ENCODE results near the gene CAMK4. TPM values are rescaled to one million over a fixed set of nuclear protein-coding genes. Genes with fewer than 3 reads are reported as not detected.

The CAMK4 gene
- total and polyA plus RNA-seq, 2 experiments from 2014 or later, result 4.2 to 7.3 TPM

DNA sequence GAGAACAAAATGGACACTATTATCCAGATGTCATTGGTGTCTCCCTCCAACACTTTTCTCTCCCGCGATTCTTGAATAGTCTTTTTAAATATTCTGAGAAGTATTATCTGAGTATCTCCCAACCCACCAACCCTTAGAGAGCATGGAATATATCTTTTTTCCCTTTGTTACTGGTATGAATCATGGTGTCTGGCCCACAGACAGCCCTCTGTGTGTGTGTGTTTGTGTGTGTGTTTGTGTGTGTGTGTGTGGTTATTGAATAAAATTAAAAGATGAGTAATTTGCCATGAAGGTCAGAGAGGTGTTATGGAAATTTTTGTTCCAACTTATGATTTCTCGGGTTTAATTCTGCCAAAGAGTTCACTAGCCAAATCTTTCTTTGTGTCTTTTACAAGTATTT, 47.7 kb downstream of the CAMK4 start:
- no peak for DNase-seq (ENCODE audit: low spot score)
- Histone ChIP-seq H3K27me3 (ENCODE audit: insufficient read depth) (no peaks in the 10 kb centered on the region), H3K4me3 (no peak overlapping the region), H3K9me2 (ENCODE audit: insufficient read depth) (no peaks in the 10 kb centered on the region), H3K36me3 (ENCODE audit: insufficient read depth) (no peaks in the 10 kb centered on the region), H3K4me2 (no peak overlapping the region), H4K20me1 (replicated peaks; ENCODE audit: insufficient read depth) (no peaks in the 10 kb centered on the region), H3K4me1 (ENCODE audit: insufficient read depth) (no peaks in the 10 kb centered on the region), H3K79me2 (replicated peaks; ENCODE audit: insufficient read depth) (no peaks in the 10 kb centered on the region), H2AFZ (no peak overlapping the region), H3K27ac (ENCODE audit: low read depth) (no peak overlapping the region), H3F3A (replicated peaks; ENCODE audit: low read depth) (no peaks in the 10 kb centered on the region)
- no peaks in the 10 kb centered on the region for H3K27me3 Mint-ChIP-seq (ENCODE audit: insufficient read depth, low read depth, poor library complexity)
- H3K4me1 Mint-ChIP-seq, result no peaks in the 10 kb centered on the region
- no peak overlapping the region for H3K4me3 Mint-ChIP-seq
- no peaks in the 10 kb centered on the region for H3K36me3 Mint-ChIP-seq (ENCODE audit: low read depth)
- no peak overlapping the region for H3K27ac Mint-ChIP-seq
- no peak for TF ChIP-seq EZH2phosphoT487 (IDR thresholded peaks at IDR 0.05; ENCODE audit: unreplicated experiment)
- no peak for TF ChIP-seq ZNF114 (CRISPR knock-in tag; IDR thresholded peaks at IDR 0.05)
- TF ChIP-seq ZNF331 (CRISPR knock-in tag; IDR thresholded peaks at IDR 0.05; ENCODE audit: low read depth), result no peak
- ATAC-seq, result no peak
- no peaks in the 10 kb centered on the region for H3K9me3 Mint-ChIP-seq

DNA sequence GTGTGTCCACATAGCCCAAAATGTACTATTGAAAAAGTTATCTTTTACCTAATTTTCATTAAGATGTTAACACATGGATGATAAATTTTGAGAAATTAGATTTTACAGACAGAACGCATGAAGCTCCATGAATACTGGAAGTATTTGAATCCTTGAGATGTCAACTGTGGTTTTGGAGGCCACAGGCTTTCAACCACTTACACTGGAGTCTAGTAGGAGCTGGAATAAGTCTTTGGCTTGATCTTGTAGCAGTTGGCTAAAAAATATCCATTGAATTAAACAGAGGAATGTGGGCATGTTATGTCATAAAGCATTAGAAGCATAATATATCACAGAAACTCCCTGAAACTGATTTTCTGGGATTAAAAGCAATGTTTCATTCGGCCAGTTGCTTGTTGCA, 52.9 kb downstream of the CAMK4 start:
- no peak overlapping the region for H3K4me3 Mint-ChIP-seq
- no peaks in the 10 kb centered on the region for H3K27me3 Mint-ChIP-seq (ENCODE audit: insufficient read depth, low read depth, poor library complexity)
- Histone ChIP-seq H3K79me2 (replicated peaks; ENCODE audit: insufficient read depth) (no peaks in the 10 kb centered on the region), H2AFZ (no peak overlapping the region), H3K36me3 (ENCODE audit: insufficient read depth) (no peaks in the 10 kb centered on the region), H3F3A (replicated peaks; ENCODE audit: low read depth) (no peaks in the 10 kb centered on the region), H3K4me2 (no peak overlapping the region), H3K9me2 (ENCODE audit: insufficient read depth) (no peaks in the 10 kb centered on the region), H3K4me3 (no peak overlapping the region), H4K20me1 (replicated peaks; ENCODE audit: insufficient read depth) (no peaks in the 10 kb centered on the region), H3K27me3 (ENCODE audit: insufficient read depth) (no peaks in the 10 kb centered on the region), H3K4me1 (ENCODE audit: insufficient read depth) (no peaks in the 10 kb centered on the region), H3K27ac (ENCODE audit: low read depth) (no peak overlapping the region)
- TF ChIP-seq, protein P1, sequence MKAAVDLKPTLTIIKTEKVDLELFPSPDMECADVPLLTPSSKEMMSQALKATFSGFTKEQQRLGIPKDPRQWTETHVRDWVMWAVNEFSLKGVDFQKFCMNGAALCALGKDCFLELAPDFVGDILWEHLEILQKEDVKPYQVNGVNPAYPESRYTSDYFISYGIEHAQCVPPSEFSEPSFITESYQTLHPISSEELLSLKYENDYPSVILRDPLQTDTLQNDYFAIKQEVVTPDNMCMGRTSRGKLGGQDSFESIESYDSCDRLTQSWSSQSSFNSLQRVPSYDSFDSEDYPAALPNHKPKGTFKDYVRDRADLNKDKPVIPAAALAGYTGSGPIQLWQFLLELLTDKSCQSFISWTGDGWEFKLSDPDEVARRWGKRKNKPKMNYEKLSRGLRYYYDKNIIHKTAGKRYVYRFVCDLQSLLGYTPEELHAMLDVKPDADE (IDR thresholded peaks at IDR 0.05), result no peak
- TF ChIP-seq CREB1 (CRISPR knock-in tag; IDR thresholded peaks at IDR 0.05; ENCODE audit: low read depth) (no peak), EZH2 (IDR thresholded peaks at IDR 0.05; ENCODE audit: low read depth, unreplicated experiment) (no peak), POLR2AphosphoS5 (IDR thresholded peaks at IDR 0.05; ENCODE audit: low read depth) (no peak), NANOG (IDR thresholded peaks at IDR 0.05; ENCODE audit: borderline replicate concordance) (no peak)
- TF ChIP-seq, protein P2, sequence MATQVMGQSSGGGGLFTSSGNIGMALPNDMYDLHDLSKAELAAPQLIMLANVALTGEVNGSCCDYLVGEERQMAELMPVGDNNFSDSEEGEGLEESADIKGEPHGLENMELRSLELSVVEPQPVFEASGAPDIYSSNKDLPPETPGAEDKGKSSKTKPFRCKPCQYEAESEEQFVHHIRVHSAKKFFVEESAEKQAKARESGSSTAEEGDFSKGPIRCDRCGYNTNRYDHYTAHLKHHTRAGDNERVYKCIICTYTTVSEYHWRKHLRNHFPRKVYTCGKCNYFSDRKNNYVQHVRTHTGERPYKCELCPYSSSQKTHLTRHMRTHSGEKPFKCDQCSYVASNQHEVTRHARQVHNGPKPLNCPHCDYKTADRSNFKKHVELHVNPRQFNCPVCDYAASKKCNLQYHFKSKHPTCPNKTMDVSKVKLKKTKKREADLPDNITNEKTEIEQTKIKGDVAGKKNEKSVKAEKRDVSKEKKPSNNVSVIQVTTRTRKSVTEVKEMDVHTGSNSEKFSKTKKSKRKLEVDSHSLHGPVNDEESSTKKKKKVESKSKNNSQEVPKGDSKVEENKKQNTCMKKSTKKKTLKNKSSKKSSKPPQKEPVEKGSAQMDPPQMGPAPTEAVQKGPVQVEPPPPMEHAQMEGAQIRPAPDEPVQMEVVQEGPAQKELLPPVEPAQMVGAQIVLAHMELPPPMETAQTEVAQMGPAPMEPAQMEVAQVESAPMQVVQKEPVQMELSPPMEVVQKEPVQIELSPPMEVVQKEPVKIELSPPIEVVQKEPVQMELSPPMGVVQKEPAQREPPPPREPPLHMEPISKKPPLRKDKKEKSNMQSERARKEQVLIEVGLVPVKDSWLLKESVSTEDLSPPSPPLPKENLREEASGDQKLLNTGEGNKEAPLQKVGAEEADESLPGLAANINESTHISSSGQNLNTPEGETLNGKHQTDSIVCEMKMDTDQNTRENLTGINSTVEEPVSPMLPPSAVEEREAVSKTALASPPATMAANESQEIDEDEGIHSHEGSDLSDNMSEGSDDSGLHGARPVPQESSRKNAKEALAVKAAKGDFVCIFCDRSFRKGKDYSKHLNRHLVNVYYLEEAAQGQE (IDR thresholded peaks at IDR 0.05; ENCODE audit: unreplicated experiment), result no peak
- DNase-seq (ENCODE audit: low spot score) (no peak), ATAC-seq (no peak)
- no peak overlapping the region for H3K27ac Mint-ChIP-seq
- H3K4me1 Mint-ChIP-seq, result 0 out of 3 replicates have a peak, but pooled peaks cover 2% of the 10 kb centered on the region
- H3K9me3 Mint-ChIP-seq, result no peaks in the 10 kb centered on the region
- no peaks in the 10 kb centered on the region for H3K36me3 Mint-ChIP-seq (ENCODE audit: low read depth)
